ENCODE data around the gene DISP1.
A peak's percentile ranks its signal among the peaks of the same experiment; 100 is the strongest.
"Not testable (repeated sequence)": the region's sequence is repeated elsewhere in the genome, so short reads cannot be mapped to it uniquely, and the experiment has no call there.

The DISP1 gene

DNA sequence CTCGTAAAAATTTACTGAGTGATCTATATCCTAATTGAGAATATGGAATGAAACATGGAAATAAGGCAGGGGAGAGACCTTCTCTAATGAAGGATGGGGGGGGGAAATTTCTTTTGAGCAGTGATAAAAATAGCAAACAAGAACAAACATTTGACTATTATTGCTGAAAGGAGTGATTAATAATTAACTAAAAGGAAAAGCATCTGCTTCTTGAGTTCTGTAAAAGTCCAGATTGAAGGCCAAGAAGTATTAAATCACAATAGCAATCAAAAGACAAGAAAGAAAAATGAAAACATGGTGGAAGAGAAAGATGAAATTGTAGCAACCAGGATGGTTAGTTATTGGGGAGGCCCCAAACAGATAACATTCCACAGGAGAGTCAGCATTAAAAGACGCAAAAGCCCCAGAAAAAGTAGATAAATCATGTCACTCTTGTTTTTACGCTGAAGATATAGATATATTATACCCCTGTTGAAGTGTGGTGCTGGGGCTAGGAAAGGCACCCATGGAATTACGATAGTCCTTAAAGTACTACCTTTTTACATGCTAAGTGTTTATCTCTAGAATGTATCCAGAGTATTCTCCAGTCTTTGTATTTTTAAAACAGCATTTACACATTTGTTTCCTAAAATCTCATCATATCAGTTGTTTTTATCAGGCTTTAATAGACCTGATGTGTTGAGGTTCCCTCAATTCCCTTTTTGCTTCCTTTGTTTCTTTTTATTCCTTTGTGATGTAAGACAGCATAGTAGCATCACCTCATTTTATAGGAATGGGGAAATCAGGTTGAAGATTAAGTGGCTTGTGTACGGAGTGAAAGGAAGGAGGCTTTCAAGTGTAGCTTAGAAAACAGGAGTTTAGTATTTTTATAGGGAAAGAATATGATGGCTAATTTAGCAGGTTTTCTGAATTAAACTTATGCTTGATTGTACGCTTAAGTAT is 28.9 kb downstream of the DISP1 start:
- no peak for DNase-seq (ENCODE audit: low read depth, low spot score)
- no peak overlapping the region for H3K4me3 ChIP-seq (ENCODE audit: low read length)

DNA sequence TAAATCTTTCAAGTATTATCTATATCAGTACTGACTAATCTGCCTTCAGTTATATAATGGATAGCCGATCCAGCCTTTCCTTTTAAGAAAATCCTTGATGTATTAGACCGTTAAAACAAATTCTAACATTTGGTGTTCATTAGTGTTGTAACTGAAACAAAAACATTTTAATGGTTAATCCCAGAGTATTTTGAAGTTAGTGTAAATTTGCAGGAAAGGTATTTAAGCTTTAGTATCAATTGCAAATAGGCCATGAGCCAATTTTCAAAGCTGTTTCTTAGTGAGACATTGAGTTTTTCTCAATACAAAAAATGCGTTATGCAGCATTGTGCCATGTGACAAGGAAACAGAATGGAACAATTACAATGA is 29.6 kb downstream of the DISP1 start:
- no peak overlapping the region for H3K4me3 ChIP-seq (ENCODE audit: low read length)
- no peak for DNase-seq (ENCODE audit: low read depth, low spot score)

DNA sequence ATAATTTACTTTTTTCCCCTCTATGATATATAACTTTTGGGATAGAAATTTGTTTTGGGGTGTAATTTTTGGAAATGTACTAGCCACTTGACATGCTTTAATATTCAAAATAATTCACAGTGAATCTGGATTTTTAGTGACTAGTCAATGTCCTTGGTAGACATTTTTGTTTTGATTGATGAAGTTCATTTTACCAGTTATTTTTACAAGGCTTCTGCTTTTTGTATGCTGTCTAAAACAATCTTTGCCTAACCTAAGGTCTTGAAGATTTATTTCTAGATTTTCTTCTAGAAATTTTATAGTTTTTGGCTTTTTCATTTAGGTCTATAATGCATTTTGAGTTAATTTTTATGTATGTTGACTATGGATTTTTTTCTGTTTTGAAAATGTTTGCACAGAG is 30.9 kb downstream of the DISP1 start:
- DNase-seq (ENCODE audit: low read depth, low spot score): no peak

DNA sequence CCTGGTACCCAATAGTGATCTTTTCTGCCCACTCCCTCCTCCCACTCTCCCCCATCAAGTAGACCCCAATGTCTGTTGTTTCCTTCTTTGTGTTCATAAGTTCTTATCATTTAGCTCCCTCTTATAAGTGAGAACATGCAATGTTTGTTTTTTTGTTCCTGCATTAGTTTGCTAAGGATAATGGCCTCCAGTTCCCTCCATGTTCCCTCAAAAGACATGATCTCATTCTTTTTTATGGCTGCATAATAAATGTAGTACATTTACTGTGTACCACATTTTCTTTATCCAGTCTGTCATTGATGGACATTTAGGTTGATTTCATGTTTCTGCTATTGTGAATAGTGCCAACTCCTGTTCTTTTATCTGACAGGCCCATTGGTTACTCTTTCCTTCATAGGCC is 35.7 kb downstream of the DISP1 start:
- H3K4me3 ChIP-seq (ENCODE audit: low read length); DNase-seq (ENCODE audit: low read depth, low spot score): not testable (repeated sequence)

More for the DNA sequence above, 30.9 kb downstream of the DISP1 start:
- H3K4me3 ChIP-seq (ENCODE audit: low read length): no peak overlapping the region

DNA sequence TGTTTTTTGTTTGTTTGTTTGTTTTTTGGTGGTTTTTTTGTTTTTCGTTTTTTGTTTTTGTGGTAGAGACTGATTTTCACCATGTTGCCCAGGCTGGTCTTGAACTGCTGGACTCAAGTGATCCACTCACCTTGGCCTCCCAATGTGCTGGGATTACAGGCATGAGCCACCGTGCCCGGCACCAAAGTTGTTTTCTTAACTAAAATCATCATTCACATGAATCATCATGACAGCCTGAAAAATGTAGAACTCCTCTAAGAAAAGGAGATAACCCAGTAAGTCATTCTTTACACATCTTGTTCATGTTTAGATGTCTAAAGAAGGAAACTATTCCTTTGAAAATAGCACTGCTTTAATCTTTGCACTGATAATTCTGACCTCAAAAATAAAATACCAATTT is 37.5 kb downstream of the DISP1 start:
- DNase-seq (ENCODE audit: low read depth, low spot score): no peak
- H3K4me3 ChIP-seq (ENCODE audit: low read length): no peak overlapping the region

DNA sequence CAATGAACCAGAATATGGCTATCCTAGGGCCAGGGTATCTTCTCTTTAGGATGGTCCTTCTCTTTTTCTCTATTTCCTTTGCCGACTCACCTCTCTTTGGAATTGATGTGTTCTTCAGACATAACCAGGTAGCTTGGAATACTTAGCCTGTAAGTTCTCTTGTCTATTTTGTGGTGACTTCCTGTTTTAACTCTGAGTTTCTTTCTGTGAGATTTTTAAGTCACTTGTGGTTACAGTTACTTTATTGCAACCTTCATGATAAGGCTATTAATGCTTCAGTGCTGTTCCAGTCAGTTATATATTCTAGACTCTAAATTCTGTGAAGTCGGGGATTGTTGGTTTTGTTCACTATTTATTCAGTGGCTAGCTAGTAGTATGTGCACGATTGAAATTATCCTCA is 46.2 kb downstream of the DISP1 start:
- peak; percentile 62 for DNase-seq (ENCODE audit: low read depth, low spot score)
- no peak overlapping the region for H3K4me3 ChIP-seq (ENCODE audit: low read length)

Data from Jurkat, Clone E6-1 (cell line).